KOPT-K1 (cell line): ENCODE results near the gene SLC38A6.

Experiments
- H3K27ac ChIP-seq: fragments of 200-600 bp; sonication (generic); 2 replicates; pipeline ENCODE4 v1.5.1; 2016; ENCODE audit warnings: antibody characterized with exemption, mild to moderate bottlenecking, low read depth, low read length; ENCODE audit not compliant: poor library complexity, severe bottlenecking
- H3K36me3 ChIP-seq: fragments of 200-600 bp; sonication (generic); 2 replicates; pipeline ENCODE4 v1.5.1; 2017; ENCODE audit warnings: antibody characterized with exemption, mild to moderate bottlenecking, low read length, moderate library complexity; ENCODE audit not compliant: insufficient read depth
- H3K9me3 ChIP-seq: fragments of 200-600 bp; sonication (generic); 2 replicates; pipeline ENCODE4 v1.5.1; 2017; ENCODE audit warnings: antibody characterized with exemption, low read length, mild to moderate bottlenecking; ENCODE audit not compliant: insufficient read depth, poor library complexity, severe bottlenecking

Gene SLC38A6

DNA sequence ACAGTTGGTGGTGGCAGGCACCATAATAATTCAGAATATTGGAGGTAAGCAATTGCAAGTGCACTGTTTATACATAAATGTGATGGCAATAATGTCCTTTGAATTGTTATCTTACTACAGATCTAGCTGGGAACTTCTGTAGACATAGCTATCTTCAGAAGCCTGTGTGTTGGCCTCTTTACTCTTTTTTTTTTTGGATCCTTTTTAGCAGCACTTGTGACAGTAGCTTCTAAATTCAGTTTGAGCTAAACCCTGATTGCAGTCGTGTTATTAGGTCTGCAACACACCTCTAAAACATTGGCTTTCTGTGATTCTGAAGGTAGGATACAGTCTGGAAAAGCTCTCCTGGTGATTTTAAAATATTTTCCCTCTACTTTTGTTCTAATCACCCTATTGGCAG is 38.5 kb downstream of the SLC38A6 start:
- H3K36me3 ChIP-seq: no peaks in the 10 kb centered on the region
- no peak overlapping the region for H3K27ac ChIP-seq
- H3K9me3 ChIP-seq: no peaks in the 10 kb centered on the region

DNA sequence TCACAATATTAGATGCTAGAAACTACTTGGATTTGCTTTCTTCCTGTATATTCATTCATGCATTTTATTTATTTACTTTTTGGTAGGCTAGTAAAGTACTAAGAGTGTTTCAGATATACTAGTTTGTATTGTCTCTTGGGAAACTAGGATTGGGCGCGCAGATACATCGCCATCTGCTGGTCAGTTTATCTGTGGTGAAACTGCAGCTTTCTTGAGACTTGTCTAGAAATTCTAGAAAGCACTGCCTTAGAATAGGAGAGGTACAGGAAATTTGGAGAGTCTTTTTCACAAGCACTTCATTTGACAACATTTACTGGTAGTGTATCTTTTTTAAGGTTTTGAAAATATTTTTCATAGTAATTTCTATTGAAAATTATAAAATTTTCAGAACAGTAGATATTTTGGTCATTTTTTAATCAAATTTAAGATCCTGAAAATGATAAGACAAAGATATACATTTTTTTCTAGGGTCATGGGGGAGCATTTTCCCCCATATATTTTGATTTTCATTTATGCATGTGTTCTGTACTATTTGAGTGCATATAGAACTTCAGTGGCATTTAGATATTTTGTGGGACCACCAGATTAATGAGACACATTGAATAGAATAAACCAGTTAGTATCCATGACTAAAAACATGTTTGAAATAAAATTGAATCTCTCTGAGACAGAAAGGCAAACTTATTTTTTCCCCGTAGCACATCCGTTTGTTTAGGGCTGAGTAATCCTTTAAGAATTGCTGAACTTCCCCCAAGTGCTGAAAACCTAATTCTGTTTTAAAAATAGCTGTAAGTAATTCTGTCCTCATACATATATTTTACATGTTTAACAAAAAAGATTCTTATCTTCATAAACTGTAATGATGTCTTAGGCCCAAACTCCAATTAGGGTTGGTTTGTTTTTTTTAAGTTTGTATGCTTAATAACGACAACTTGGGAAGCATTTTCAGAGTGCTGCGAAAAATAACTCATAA is 44.5 kb downstream of the SLC38A6 start:
- Histone ChIP-seq H3K27ac (no peak overlapping the region), H3K36me3 (no peaks in the 10 kb centered on the region), H3K9me3 (no peaks in the 10 kb centered on the region)

DNA sequence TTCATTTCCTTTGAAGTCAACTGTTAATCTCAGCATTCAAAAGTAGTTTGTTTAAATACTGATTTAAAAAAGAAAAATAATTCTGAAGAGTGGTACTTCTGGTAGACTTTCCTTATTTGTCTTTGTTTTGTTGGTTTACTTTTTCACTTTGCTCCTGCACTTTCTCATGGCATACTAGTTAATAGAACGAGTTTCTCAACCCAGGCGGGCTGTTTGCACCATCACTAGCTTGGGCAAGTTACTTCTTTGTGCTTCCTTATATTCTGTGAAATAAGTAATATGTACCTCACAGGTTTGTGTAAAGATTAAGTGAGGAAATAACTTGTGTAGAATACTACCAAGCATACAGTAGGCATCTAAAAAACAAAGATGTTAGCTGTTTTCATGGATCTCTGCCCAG is 45.5 kb downstream of the SLC38A6 start:
- Histone ChIP-seq H3K27ac (no peak overlapping the region), H3K9me3 (no peaks in the 10 kb centered on the region), H3K36me3 (no peaks in the 10 kb centered on the region)

DNA sequence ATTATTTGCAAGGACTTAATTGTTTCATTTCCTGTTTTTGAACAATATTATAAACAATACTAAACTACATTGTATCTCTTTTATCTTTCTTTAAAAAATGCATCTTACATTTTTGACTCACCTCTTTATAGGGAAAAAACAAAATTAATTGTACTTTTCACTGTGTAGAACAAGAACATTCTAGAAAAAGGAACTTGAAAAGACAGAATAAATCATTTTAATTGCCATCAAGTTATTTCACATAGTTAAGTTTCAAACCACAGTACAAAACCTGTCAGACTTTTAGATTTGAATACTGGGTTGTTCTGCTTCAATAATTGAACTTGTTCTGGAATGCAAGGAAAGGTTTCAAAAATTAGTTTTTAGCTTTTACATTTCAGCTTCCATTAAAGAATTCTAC is 50.0 kb downstream of the SLC38A6 start:
- Histone ChIP-seq H3K36me3 (no peaks in the 10 kb centered on the region), H3K9me3 (no peaks in the 10 kb centered on the region), H3K27ac (no peak overlapping the region)

DNA sequence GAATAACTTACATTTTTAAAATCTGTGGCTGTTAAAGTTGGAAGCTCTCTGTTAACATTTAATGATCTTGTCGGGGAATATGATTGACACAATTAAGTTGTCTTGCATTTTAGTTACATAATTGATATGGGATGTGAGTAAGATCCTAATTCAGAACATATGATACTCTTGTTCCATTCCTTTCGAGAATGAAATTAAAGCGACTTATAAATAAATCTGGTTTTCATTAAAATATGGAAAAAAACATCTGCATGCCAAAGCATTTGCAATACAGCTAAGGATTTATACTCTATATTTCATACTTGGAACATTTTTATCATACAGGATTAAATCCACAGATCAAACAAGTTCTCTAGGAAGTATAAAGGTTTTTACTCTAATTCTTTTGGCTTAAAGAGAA is 52.0 kb downstream of the SLC38A6 start:
- no peaks in the 10 kb centered on the region for H3K9me3 ChIP-seq
- H3K27ac ChIP-seq: no peak overlapping the region
- no peaks in the 10 kb centered on the region for H3K36me3 ChIP-seq

DNA sequence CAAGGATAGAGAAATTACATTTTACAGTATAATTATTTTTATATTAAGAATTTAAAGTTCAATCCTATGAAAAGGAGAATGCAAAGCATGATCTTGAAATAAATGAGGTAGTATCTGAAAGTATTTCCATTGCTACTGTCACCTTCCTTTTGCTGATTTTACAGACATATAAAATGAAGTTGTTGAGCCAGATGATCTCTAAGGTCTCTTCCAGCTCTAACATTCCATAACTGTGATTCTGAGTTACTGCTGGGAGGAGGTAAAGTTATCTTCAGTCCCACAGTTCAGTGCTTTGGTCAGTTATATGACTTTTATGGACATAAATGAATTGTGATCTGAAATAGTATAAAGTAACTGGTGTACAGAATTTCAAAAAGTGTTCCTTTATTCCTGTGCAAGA is 52.8 kb downstream of the SLC38A6 start:
- H3K27ac ChIP-seq: no peak overlapping the region
- H3K36me3 ChIP-seq: no peaks in the 10 kb centered on the region

DNA sequence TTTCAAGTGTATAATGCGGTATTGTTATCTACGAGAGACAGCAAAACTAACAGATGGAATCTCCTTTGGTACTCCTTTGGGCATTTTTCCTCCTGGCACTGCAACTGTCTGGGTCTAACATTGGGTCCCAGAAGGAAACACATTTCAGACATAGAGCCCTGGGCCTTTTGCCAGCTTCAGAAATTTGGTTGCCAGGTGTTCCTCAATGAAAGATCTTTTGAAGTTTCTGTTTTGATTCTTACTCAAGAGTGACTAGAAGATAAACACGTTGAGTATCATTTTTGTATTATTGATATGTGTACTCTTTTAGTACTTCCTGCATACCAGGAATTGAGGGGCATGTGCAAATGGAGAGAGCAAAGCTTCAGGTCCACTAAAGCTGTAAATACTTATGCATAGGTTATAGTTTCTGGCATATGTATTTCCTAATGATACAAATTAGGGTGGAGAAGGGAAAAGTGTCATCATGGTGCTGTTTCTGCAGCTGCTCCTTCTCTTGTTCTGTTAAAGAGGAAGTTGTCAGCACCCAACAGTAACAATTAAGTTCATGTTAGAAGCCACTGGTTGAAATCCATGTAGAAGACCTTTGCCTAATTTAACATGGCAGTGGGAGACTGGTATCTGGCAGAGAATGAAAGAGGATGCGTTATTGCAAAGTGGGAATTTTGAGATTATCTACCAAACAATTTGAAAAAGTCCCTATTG is 53.5 kb downstream of the SLC38A6 start:
- Histone ChIP-seq H3K9me3 (no peaks in the 10 kb centered on the region), H3K27ac (peak overlapping the region; percentile 14), H3K36me3 (no peaks in the 10 kb centered on the region)

More for the DNA sequence above, 52.8 kb downstream of the SLC38A6 start:
- no peaks in the 10 kb centered on the region for H3K9me3 ChIP-seq

DNA sequence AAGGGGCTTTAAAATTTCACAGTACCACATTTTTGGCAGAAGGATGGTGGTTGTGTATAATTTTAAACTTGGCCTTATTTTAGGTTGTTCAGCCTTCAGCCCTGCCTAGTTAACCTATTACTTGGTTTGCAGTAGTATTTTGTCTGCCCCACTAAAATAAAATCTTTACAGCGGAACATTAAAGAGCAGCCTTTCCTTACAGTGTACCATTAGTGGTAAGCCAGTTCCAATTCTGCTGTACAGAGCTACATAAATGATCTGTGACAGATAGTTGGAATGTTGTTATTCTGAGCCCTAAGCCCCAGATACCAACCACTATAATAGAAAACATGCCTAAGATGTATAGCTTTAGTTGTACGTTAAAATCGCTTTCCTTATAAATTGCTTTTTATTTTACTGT is 56.2 kb downstream of the SLC38A6 start:
- Histone ChIP-seq H3K9me3 (no peaks in the 10 kb centered on the region), H3K27ac (no peak overlapping the region), H3K36me3 (no peaks in the 10 kb centered on the region)

DNA sequence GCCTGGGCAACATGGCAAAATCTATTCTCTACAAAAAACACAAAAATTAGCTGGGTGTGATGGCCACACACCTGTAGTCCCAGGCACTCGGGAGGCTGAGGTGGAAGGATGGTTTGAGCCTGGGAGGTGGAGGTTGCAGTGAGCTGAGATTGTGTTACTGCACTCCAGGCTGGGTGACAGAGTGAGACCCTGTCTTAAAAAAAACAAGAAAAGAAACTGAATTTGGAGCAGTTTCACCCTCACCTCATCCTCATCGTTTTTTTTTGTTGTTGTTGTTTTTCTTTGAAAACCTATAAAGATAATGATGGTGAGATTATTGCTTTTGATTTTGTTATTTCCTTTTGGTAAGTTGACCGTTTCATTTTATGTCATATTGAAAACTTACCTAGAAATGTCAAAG is 60.7 kb downstream of the SLC38A6 start:
- H3K9me3 ChIP-seq: no peaks in the 10 kb centered on the region
- H3K36me3 ChIP-seq: no peaks in the 10 kb centered on the region
- H3K27ac ChIP-seq: no peak overlapping the region

DNA sequence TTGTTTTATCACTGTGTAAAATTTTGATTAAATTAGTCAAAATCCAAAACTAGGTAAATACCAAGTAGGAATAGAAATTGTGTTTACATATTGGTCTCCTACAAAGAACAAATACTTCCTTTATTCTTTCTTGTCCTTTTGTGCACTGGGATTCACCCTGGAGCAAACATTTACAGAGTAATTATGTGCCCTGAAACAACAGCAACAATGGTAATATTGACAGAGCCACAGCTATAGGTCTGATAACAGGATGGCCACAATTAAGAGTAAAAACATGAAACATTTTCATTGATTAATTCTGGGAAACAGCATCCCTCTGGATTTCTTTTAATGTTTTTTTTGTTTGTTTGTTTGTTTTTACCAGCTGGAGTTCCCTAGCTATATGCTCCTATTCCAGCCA is 61.2 kb downstream of the SLC38A6 start:
- H3K9me3 ChIP-seq: no peaks in the 10 kb centered on the region
- H3K36me3 ChIP-seq: no peaks in the 10 kb centered on the region
- H3K27ac ChIP-seq: no peak overlapping the region

DNA sequence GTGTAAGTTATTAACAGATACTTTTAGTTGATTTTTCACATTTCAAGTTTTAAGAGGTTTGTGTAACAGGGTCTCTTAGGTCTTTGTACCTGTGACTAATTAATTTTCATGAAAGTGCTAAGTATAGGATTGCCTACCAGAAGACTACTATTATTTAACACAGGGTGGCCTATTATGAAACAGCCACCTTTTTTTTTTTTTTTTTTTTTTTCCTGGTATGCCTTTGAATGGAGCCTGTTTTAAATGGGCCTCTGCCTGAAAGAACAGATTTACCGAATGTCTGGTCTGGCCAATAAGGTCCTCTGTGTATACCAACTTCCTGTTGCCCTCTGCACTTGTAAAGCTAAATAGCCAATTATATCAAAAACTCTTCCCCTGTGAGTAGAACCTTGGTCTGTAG is 62.5 kb downstream of the SLC38A6 start:
- Histone ChIP-seq H3K9me3 (no peaks in the 10 kb centered on the region), H3K36me3 (no peaks in the 10 kb centered on the region), H3K27ac (no peak overlapping the region)

DNA sequence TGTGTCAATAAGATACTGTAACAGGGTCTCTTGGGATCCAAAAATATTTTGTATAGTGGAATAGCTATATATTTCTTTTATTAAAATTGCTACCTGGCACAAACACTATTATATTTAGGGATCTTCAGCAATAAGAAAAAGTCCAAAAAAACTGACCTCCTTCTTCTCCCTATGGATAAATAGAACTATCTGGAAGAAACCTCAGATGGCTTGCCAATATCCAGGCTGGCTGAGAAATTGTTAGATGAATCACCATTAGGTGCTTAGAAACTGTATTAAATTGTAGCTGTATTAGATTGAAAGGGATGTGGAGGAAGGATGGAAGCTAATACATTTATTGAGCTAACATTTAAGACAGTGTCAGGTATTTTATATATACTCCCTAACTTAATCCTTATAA is 66.0 kb downstream of the SLC38A6 start:
- H3K9me3 ChIP-seq: no peaks in the 10 kb centered on the region
- H3K27ac ChIP-seq: no peak overlapping the region
- H3K36me3 ChIP-seq: no peaks in the 10 kb centered on the region

DNA sequence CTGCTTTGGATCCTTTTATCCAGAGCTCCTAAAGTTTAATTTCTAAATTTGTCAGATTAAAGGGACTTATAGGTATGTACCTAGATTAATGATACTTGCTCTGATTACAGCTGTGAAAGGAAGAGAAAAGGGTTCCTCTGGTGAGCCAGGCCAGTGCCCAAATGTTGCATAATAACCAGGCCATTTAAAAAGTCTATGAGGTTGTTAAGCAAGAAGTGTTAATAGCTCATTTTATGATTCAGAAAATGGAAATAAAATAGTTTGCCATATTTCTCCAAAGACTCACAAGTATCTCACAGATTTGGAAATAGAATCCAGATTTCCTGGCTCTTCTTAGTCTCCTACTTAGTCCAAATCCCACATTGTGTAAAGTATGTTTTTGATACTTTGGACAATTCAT is 67.6 kb downstream of the SLC38A6 start:
- no peaks in the 10 kb centered on the region for H3K36me3 ChIP-seq
- H3K27ac ChIP-seq: no peak overlapping the region
- peaks cover under 1% of the 10 kb centered on the region for H3K9me3 ChIP-seq

DNA sequence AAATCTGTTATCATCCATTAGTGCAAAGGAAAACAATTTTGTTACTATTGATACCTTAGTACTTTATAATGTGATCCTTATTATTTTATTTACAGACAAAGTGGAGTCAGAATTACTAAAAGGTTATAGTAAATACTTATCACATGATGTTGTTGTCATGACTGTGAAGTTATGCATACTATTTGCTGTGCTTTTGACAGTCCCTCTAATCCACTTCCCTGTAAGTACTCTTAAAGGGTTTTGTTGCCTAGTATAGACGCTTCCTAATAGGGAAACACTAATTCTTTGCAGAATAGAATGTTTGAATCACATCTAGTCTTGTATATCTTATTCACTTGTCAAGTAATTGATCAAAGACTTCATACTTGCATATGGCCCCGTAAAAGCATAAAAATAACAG is 69.4 kb downstream of the SLC38A6 start:
- no peaks in the 10 kb centered on the region for H3K36me3 ChIP-seq

DNA sequence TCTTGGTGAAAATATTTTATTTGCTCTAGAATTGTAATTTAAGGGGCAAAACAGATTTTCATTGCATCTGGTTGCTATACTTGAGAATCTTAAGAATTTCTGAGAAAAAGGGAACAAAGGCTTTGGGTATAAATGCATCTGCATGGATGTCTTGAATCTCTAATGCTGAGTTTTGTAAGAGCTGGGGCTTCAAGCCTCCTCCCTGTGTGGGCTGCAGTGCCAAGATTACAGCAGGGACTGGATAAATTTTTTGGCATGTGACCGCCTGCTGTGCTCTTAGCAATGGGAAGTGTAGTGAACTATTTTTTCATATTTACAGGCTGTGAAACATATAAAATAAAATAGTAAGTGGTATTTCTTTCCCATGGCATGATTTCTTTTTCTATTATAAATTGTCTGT is 70.0 kb downstream of the SLC38A6 start:
- Histone ChIP-seq H3K9me3 (peaks cover 10% of the 10 kb centered on the region), H3K36me3 (no peaks in the 10 kb centered on the region), H3K27ac (no peak overlapping the region)

More for the DNA sequence above, 69.4 kb downstream of the SLC38A6 start:
- no peak overlapping the region for H3K27ac ChIP-seq
- peaks cover 10% of the 10 kb centered on the region for H3K9me3 ChIP-seq
